Endothelial cell of hepatic sinusoid (primary cell): ENCODE results near the gene RNF10.
"Not testable (repeated sequence)": the region's sequence is repeated elsewhere in the genome, so short reads cannot be mapped to it uniquely, and the experiment has no call there.

Source experiments
- in situ Hi-C: cut with HindIII; loops from 2 replicates; pipeline ENCODE4 v1.10.0; 2017; ENCODE audit warnings: low sequenced_read_pairs

RNF10 gene

DNA sequence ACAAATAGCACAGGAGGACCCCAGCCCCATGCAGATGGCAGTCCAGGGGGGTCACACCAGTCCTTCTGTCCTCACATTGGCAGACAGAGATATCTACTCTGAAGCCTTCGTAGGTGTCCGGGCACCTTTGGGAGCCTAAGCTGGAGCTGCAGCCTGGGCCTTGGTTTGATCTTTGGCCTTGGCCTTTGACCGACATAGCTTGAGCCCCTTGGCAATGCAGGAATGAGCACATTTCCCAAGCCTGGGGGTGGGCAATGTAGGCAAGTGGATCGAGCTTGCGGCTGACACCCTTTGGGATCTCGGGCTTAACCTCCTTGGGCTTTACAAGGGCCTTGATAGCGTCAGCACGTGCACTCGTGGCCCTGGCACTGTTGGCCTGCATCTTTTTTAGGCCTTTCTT, 11.6 kb upstream of the RNF10 start:
- in situ Hi-C loops: no loop called here

DNA sequence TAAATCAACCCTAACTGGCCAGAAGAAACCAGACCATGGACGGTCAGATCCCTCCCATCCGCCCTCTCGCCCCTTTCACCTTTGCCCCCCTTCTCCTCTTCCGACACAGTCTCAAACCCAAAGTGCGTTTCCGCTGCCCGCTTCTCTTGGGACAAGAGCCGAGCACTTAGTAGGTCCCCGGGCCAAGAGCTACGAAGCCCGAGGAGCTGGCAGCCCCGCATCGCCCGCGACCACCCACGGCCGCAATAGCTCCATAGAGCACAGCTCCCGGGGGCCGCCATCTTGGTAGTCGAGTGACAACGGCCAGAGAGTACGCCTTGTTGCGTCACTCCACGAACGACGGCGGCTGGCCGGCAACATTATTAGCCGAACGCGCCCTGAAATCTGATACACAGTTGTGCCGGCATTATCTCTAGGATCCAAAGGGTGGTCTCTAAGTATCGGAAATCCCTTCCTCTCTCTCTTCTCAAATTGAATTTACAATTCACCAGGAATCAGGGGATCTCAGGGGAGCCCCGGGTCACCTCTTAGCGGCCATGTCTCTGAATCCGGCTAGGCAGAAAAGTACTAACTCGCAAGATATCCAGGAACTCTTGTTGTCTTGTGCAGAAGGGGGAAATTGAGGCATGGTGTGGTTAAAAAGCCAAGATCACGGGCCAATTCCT, 5.2 kb upstream of the RNF10 start, which contains the start of gene COQ5:
TSS of gene COQ5 (minus strand) at position 298 of the 665 bp plus-strand sequence. CDS start at position 281, 17 bp downstream.
- in situ Hi-C loops: no loop called here

DNA sequence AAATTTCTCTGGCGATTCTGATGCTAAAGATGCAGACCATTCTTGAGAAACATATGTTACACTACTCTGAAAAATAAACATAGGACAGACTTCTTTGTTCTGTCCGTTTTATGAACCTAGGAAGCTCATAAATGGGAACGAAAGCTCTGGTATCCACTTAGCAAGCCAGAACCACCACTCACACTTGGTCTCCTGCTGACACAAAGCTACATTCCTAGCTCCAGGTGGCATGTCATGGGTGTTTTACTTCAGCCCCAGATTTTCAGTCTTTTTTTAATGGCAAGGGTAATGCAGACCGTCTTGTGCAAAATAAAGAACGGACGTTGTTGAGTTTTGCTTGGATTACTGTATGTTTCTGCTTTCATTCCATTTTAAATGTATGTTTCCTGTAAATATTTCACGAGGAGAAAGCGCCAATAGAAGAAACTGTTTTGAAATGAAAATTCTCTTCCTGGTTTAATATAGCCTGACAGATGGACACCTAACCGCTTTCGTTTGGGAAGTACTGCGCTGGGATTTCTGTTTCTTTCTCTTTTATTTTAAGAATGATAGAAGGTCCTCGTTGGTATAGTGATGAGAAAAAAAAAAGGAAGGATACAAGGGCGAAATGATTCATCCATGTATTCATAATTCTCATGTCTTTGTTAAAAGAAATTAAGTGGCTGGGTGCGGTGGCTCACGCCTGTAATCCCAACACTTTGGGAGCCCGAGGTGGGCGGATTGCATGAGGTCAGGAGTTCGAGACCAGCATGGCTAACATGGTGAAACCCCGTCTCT, 4.3 kb upstream of the RNF10 start:
- in situ Hi-C loops: no loop called here

DNA sequence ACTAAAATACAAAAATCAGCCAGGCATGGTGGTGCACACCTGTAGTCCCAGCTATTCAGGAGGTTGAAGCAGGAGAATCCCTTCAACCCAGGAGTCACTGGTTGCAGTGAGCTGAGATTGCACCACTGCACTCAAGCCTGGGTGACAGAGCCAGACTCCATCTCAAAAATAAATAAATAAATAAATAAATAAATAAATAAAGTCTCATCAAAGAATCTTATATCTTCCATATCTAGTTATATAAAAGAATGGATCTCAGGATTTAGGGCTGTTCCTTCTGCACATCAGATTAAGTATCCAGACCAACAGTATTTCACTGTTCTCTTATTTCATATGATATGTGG, 3.8 kb upstream of the RNF10 start:
- in situ Hi-C loops: not testable (repeated sequence)

DNA sequence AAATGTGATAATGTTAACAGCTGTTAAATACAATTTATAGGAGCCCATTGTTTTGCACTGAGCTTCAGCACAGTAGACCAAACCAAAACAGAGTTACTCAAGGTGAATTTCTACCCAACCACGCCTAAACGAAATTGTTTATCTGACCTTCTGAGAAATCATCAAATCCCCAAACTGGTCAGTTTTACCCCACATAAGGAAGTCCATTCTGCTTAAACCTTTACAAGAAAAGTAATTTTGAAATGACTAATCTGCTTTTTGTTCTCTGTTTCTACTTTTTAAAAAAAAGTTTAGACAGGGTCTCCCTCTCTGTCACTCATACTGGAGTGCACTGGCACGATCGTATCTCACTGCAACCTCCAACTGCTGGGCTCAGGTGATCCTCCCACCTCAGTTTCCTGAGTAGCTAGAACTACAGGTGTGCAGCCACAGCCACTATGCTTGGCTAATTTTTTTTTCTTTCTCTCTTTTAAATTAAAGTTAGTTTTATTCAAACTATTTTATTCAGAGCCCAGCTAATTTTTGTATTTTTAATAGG, 1.4 kb upstream of the RNF10 start:
- in situ Hi-C loops: no loop called here

DNA sequence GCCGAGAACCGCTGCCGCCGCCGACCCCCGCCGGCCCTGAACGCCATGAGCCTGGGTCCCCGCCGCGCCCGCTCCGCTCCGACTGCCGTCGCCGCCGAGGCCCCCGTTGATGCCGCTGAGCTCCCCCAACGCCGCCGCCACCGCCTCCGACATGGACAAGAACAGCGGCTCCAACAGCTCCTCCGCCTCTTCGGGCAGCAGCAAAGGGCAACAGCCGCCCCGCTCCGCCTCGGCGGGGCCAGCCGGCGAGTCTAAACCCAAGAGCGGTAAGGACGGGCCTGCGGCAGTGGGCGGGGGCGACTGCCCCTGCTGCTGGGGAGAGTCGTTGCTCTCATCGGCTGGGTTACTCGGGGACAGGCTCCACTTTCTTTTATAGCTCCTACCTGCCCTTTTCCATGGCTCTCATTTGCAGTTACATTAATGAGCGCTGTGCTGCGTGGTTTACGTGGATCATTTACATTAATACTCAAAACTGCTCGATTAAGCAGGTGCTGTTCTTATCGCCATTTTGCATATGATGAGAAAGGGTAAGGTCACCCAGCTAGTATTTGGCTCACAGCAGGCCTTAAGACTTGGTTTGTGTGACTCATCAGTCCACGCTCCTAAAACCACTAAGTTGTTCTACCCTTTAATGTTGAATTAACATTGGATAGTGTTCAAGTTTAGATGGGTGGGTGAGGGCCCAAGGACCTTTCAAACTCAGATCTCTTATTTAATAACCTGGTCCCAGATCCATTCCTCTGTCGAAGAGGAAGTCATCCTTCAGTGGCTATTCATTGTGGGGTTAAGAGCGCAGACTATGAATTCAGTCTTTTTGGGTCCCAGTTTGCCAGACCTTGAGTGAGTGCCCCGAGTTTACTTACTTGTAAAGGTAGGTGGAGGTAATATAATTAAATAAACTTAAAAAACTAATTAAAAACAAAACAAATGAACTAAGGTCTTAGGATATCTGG, 823 bp downstream of the RNF10 start:
- in situ Hi-C loops: loop anchor here (5.0 kb wide), 2 partner anchors 38 to 233 kb away; partner anchors contain the start of genes DYNLL1 and SIRT4

DNA sequence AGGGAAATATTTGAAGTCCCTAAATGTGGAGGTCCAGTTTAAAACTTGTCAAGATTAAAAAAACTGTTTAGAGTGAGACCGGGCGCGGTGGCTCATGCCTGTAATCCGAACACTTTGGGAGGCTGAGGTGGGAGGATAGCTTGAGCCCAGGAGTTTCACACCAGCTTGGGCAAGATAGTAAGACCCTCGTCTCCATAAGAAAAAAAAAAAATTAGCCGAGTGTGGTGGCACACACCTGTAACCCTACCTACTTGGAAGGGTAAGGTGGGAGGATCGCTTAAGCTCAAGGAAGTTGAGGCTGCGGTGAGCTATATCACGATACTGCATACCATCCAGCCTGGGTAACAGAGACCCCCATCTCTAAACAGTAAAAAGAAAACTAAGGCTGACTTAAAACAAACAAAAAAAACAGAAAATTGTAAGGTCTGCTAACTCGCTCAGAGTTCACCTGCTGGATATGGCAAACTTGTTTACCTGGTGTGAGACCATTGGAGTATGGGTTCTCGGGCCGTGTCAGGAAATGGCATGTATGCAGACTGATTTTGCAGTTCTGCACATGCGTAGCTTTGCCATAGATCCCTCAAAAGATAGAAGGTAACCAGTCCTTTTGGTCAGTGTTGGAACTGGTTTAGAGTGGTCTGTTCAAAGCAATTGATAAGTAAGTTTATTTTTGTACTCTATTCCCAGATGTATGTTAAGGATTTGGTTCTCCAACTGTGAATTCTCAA, 2.1 kb downstream of the RNF10 start:
- in situ Hi-C loops: loop anchor here (5.0 kb wide), 2 partner anchors 39 to 234 kb away; partner anchors contain the start of genes DYNLL1 and SIRT4

DNA sequence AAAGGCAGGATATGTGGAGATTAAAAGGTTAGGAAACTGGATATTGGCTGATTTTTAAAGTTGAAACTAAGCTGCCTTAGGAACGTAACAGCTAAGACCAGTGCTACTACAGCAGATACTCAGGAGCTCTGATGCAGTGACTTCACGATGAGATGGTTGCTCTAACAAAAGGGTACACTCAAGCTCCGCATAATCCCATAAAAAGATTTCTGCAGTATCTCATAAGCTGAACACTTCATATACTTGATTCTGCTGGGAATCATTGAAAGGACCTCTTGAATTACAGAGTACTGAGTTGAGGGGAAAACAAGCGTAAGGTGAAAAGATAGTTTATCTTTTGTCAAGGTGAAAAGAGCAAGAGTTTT, 3.7 kb downstream of the RNF10 start:
- in situ Hi-C loops: loop anchor here (5.0 kb wide), 2 partner anchors 41 to 236 kb away; partner anchors contain the start of genes DYNLL1 and SIRT4

DNA sequence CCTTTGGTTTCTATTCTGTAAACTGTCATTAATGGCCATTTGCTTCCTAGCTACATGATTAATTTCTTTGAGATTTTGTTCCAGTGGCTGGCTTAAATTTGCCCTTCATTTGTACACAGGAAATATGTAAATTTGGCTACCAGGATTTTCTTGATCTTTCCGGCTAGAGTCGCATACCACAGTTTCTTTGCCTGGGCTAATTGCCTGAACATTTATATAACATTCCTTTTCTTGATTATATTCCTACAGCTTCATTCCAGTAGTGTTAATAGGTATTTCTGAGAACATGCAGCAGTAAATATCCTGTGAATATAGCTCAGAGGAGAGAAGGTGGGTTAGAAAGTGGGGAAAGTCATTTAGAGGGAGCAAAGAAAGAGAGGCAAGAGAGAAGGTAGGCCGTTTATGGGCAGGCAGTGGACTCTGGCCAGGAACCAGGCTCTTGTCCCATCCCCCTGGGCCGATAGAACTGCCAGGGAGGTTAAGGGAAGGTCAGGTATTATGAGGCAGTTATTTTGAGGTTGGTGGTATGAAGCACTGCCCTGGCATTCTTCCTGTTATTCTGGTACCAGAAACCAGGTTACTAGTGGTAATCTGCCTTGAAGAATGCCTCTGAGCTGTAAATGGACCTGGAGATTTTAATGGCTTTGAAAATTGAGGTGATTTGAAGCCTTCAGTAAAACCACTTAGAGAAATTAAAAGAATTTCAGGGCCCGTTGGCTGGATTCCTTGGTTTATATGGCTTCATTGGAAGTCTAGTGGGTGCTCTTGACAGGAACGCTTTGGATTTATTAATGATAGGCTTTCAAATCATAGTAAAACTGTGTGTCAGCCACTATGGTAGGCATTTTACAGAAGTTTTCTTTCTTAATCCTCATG, 4.4 kb downstream of the RNF10 start:
- in situ Hi-C loops: loop anchor here (5.0 kb wide), 2 partner anchors 41 to 236 kb away; partner anchors contain the start of genes DYNLL1 and SIRT4

DNA sequence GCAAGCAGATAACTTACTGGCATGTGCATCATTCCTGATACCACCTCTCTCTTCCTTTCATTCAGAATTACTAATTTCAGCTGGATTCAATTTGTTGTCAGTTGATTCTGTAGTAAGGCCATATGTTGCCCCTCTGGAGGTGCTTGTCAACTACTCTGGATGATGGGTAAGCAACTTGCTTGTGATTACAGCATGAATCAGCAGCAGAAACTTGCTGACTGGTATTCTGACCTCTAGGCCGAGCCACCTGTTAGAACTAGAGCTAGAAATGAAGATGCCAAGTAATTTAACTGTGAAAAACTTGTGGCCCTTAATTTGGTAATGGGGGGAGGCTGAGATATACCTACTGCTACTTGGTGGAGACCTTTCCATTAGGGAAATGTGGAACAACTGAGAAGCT, 5.1 kb downstream of the RNF10 start:
- in situ Hi-C loops: loop anchor here (5.0 kb wide), 2 partner anchors 42 to 237 kb away; partner anchors contain the start of genes DYNLL1 and SIRT4

DNA sequence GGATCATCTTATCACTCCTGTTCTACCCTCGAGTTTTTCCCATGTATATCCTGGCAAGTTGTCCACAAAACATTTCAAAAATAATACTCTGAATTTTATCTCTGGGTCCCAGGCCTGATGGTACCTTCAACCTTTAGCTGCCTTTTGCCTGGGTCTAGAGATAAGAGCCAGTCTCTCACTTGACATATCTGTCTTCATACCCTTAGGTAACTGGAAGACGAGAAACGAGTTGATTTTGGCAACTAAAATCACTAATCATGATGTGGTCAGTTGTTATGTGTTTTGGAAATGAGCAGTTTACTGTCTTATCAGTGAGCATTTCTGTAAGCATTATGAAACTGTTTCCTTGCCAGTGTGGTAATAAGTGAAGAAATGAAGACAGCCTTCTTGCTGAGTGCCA, 6.3 kb downstream of the RNF10 start:
- in situ Hi-C loops: no loop called here

DNA sequence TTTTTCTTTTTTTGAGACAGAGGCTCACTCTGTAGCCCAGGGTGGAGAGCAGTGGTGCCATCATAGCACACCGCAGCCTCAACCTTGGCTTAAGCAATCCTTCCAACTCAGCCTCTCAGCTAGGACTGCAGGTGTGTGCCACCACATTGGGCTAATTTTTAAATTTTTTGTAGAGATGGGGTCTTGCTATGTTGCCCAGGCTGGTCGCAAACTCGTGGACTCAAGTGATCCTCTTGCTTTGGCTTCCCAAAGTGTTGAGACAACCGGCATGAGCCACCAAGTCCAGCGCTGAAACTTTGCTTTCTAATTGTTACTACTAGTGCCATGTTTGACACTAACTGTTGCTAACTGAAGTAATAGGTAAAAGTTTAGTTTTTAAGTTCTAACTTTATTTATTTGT, 8.0 kb downstream of the RNF10 start:
- in situ Hi-C loops: no loop called here

DNA sequence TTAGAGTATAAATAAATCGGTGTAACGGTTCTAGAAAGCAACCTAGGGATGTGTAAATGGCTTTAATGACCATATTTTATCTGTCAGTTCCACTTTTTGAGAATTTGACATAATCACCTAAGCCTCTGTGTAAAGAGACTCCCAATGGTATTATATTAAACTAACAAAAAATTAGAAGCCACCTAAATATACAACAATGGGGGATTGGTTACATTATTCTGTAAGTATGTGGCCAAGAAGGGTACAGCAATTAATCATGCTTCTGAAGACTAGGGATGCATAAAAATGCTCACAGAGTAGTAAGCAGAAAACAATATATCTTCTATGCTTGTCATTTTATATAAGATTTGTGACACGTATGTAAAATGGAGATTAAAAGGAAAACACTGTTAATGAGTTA, 10.5 kb downstream of the RNF10 start:
- in situ Hi-C loops: no loop called here

DNA sequence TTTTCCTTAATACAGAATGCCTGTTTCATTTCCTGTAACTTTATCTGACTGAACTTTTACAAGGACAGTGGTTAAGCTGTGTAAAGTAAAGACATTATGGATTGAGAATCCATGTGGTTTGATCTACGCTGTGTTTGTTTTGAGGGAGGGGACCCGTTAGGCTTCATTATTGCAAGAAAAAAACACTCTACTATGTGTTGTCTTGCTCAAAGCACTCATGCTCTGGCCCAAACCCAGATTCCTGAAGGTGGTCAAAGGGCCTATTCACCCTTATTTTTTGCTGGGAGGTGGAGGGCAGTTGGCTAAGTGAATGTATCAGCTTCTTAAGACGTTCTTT, 11.9 kb downstream of the RNF10 start:
- in situ Hi-C loops: no loop called here

DNA sequence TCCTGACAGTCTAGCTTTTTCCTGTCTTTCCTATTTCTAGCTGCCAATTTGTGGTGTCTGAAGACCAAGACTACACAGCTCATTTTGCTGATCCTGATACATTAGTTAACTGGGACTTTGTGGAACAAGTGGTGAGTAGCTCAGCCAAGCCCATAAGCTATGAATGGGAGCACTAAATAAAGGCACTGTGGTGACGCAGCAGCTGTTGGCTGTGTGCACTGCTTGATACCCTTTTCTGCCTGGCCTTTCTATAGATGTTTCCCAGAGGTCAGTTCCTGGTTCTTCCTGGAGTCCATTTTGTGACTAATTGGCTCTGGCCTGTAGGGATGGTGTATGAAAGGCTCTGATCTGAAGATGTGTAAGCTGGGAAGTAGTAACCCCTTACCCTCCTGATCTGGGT, 20.5 kb downstream of the RNF10 start:
- in situ Hi-C loops: no loop called here

DNA sequence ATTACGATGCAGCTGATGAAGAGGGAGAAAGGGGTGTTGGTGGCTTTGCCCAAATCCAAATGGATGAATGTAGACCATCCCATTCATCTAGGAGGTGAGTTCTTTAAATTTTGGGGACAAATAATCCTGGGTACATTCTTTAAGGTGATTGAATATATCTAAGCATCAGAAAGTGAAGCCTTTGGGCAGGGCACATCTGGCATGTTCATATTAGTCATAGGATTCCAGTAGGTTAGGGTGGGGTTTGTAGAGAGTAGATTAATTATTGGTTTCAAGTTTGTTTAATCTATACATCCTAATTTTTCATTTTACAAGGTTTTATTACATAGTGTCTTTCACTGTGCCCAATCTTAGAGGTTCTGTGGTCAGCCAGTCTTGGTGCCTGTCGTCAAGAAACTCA, 23.4 kb downstream of the RNF10 start:
- in situ Hi-C loops: no loop called here

DNA sequence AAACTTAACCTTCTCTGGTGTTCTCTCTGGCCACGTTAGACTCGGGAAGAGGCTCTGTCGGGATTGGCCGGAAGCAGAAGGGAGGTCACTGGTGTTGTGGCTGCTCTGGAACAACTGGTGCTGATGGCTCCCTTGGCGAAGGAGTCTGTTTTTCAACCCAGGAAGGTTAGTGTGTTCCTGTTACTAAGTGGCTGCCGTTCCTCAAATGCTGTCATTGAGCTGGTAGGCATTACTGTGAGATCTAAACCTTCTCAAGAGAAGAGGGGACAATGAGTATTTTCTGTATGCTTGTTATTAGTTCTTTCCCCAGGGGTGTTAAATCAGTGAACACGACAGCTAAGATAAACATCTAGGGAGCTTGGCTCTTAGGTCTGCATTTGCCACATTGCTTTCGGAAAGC, 28.8 kb downstream of the RNF10 start:
- in situ Hi-C loops: no loop called here

DNA sequence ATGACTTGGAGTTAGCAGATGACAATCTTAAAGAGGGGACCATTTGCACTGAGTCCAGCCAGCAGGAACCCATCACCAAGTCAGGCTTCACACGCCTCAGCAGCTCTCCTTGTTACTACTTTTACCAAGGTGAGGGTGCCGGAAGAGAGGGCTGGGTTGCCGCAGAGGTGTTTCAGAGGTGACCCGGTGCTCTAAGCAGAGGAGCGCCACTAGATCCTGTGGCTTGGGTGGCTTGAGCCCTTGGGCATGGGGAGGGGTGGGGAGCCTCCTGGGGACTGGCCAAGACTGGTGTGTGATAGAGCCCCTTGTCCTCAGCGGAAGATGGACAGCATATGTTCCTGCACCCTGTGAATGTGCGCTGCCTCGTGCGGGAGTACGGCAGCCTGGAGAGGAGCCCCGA, 29.3 kb downstream of the RNF10 start:
- in situ Hi-C loops: no loop called here

DNA sequence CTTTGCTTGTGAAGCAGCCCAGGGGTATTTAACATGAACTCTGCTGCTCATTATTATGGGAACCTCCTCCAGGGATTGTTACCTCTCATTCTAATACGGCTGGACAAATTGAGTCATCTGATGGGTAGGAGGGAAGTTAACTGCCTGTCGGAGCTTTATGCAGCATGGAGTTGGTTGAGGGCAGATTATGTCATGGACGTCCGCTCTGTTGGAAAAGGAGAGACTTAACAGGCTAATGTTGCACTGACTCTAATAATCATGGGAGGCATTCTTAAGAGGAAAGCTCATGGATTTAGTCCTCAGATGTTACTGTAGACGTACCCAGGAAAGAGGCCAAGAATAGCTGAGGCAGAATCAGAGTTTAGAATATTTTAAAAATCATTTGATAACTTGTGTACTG, 37.1 kb downstream of the RNF10 start:
- in situ Hi-C loops: no loop called here
